ENCODE results near the gene WIPF2.
A peak's percentile ranks its signal among the peaks of the same experiment; 100 is the strongest.

The WIPF2 gene

DNA sequence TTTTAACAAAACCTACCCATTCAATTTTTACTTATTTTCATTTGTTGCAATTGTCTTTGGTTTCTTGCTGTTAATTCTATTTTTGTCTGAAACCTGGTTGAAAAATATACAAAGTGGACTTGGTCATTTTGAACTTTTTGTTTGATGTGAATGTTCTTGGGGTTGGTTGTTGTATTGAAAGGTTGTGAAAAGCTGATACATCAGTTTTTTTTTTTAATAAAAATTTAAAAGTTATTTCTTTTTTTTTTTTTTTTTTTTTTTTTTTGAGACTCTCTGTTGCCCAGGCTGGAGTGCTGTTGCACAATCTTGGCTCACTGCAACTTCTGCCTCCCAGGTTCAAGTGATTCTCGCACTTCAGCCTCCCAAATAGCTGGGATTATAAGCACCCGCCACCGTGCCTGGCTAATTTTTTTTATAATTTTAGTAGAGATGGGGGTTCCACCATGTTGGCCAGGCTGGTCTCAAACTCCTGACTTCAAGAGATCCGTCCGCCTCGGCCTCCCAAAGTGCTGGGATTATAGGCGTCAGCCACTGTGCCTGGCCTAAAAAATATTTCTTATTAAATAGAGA is 28.9 kb downstream of the WIPF2 start:
- no peak for DNase-seq (ENCODE audit: low spot score)

- DNase-seq (ENCODE audit: low spot score): no peak
Measured at GRCh38 chr17:40248507-40248906, 29.4 kb downstream of the WIPF2 start.

GRCh38 chr17:40251576-40251975 is 32.5 kb downstream of the WIPF2 start:
- no peak for DNase-seq (ENCODE audit: low spot score)

DNA sequence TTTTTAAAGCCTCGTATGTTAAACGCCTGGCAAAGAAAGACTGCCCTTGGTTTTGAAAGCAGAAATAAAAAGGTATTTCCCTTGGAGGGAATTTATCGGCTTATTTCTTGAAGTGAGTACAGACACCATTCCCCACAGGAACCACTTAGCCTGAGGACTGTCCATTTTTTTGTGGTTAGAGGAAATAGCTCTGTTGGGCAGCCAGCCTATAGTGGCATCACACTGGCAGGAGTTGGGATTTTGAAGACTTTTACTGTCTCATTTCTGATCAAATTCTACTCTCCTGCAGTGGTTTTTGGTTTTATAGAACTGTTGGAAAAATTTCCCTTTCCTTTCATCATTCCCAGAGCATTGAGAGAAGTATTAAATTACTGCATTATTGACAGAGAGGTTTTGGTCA is 34.5 kb downstream of the WIPF2 start:
- DNase-seq (ENCODE audit: low spot score): no peak

- DNase-seq (ENCODE audit: low spot score): no peak
Measured at GRCh38 chr17:40259505-40259904, 40.4 kb downstream of the WIPF2 start.

GRCh38 chr17:40260528-40260927 is 41.4 kb downstream of the WIPF2 start:
- no peak for DNase-seq (ENCODE audit: low spot score)

- DNase-seq (ENCODE audit: low spot score): no peak
Measured at GRCh38 chr17:40264458-40265185, 45.5 kb downstream of the WIPF2 start.

- no peak for DNase-seq (ENCODE audit: low spot score)
Measured at GRCh38 chr17:40265337-40265736, 46.2 kb downstream of the WIPF2 start.

- DNase-seq (ENCODE audit: low spot score): no peak
Measured at GRCh38 chr17:40266882-40267281, 47.8 kb downstream of the WIPF2 start.

- no peak for DNase-seq (ENCODE audit: low spot score)
Measured at GRCh38 chr17:40268141-40268712, 49.1 kb downstream of the WIPF2 start.

GRCh38 chr17:40278414-40278813 is 59.3 kb downstream of the WIPF2 start:
- no peak for DNase-seq (ENCODE audit: low spot score)

- DNase-seq (ENCODE audit: low spot score): no peak
Measured at GRCh38 chr17:40279402-40279801, 60.3 kb downstream of the WIPF2 start.

DNA sequence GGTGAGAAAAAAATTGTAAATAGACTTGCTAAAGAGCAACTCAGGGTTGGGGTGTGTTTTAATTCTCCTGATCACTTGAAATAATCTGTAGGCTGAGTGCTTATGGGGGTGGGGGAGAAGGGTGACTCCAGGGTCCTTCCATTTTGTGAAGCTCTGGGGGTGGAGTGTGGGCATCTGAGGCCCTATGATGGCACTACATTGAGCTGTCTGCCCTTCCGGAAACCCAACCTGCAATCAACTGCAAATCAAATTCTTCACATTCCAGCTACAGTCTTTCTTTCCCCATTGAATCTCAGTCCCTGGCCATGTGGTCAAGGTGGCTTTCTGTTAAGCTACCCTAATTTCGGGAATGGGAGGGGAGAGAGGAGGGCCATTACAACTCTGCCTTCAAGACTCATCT is 62.6 kb downstream of the WIPF2 start:
- DNase-seq (ENCODE audit: low spot score): no peak

GRCh38 chr17:40283662-40284061 is 64.6 kb downstream of the WIPF2 start:
- peak; percentile 9 for DNase-seq (ENCODE audit: low spot score)

GRCh38 chr17:40284085-40284713 is 65.1 kb downstream of the WIPF2 start:
- no peak for DNase-seq (ENCODE audit: low spot score)

- DNase-seq (ENCODE audit: low spot score): no peak
Measured at GRCh38 chr17:40286473-40286872, 67.4 kb downstream of the WIPF2 start.

- DNase-seq (ENCODE audit: low spot score): no peak
Measured at GRCh38 chr17:40287159-40287493, 68.0 kb downstream of the WIPF2 start.

DNA sequence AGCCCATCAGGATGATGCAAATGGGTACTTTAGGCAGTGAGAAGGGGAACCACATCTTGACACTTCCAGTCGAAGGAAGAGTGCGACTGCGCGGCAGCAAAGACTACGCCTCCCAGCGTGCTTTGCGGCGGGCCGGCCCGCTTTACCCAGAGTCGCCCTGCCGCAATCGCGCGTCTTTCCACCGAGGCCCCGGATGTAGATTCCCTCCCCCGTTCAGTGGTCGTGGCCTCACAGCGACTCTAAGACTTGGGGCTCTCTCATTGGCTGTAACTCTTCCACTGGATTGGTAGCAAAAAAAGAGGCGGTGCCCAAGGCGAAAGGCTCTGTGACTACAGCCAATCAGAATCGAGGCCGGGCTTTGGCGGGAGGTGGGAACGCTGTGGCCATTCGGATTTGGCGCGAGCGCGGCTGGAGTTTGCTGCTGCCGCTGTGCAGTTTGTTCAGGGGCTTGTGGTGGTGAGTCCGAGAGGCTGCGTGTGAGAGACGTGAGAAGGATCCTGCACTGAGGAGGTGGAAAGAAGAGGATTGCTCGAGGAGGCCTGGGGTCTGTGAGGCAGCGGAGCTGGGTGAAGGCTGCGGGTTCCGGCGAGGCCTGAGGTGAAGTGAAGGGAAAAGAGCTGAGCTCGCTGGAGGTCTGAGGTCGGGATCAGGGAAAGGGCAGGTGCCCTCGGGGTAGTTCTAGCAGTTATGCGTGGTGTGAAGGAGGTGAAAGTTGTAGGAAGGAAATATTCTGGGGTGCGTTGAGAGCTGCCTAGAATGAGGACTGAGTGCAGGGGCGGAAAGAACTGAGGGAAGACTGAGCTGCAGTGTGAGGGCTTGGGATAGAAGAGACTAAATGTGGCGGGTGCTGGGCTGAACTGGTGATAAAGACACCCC is 68.6 kb downstream of the WIPF2 start, which contains the start of gene CDC6:
TSS of gene CDC6 (plus strand) at position 386 of the 876 bp plus-strand sequence. CDS start 1,542 bp downstream, outside the sequence.
- peak; percentile 99 for DNase-seq (ENCODE audit: low spot score)

- peak; percentile 30 for DNase-seq (ENCODE audit: low spot score)
Measured at GRCh38 chr17:40290629-40291280, 71.7 kb downstream of the WIPF2 start.

DNA sequence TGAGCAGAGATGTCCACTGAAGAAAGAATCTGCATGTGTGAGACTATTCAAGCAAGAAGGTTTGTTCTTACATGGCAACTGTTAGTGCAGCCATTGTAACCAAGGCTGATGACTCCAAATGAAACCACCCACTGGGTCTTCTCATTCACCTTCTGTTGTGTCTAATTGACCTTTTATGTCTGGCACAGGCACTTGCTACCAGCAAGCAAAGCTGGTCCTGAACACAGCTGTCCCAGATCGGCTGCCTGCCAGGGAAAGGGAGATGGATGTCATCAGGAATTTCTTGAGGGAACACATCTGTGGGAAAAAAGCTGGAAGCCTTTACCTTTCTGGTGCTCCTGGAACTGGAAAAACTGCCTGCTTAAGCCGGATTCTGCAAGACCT is 72.2 kb downstream of the WIPF2 start:
- DNase-seq (ENCODE audit: low spot score): no peak

- DNase-seq (ENCODE audit: low spot score): no peak
Measured at GRCh38 chr17:40293363-40293762, 74.3 kb downstream of the WIPF2 start.
